ENCODE measurements around the gene GABRB1. TPM values are rescaled to one million over a fixed set of nuclear protein-coding genes. Genes with fewer than 3 reads are reported as not detected.

The GABRB1 gene
- total RNA-seq, 1 experiment from 2014 or later, result not detected

- H4K20me1 ChIP-seq (ENCODE audit: insufficient read depth), result no peaks in the 10 kb centered on the region
- no peak overlapping the region for H3K4me3 ChIP-seq (replicated peaks in 1 of 2; ENCODE audit: low read depth in 1 of 2, low read length in 2 of 2)
- RAD21 ChIA-PET (ENCODE audit: low non-redundant PET in 1 of 2, low total read pairs in 2 of 2, uncharacterized antibody in 2 of 2, unreplicated experiment in 2 of 2), result no interaction called here
- no peaks in the 10 kb centered on the region for H3K9me2 ChIP-seq (ENCODE audit: insufficient read depth)
- H3K9ac ChIP-seq (ENCODE audit: low read length), result no peak overlapping the region
- intact Hi-C loops (cut with micrococcal nuclease), result no loop called here
- no peak overlapping the region for H2AFZ ChIP-seq (ENCODE audit: low read depth, low read length, poor library complexity, severe bottlenecking)
- no peaks in the 10 kb centered on the region for H3K4me1 ChIP-seq (ENCODE audit: control insufficient read depth in 1 of 2, insufficient read depth in 2 of 2, low read length in 2 of 2)
- no peak overlapping the region for H3K27ac ChIP-seq (ENCODE audit: low read depth, low read length)
- BruUV-seq (replicated peaks), result no TSS peak
- no peaks in the 10 kb centered on the region for H3K9me3 ChIP-seq (ENCODE audit: control insufficient read depth in 1 of 2, insufficient read depth in 1 of 2, low read depth in 1 of 2, low read length in 2 of 2)
- no peaks in the 10 kb centered on the region for H3K36me3 ChIP-seq (ENCODE audit: control insufficient read depth in 1 of 2, insufficient read depth in 2 of 2, low read length in 2 of 2)
- POLR2A ChIA-PET, result no interaction called here
- H3K27me3 ChIP-seq (ENCODE audit: insufficient read depth, low read length), result no peaks in the 10 kb centered on the region
- no peak for DNase-seq (ENCODE audit: low read depth, low spot score)
- CTCF ChIA-PET, result no interaction called here
- ATAC-seq, result no peak
- H3K4me2 ChIP-seq (ENCODE audit: low read length), result no peak overlapping the region
- H3K79me2 ChIP-seq (ENCODE audit: insufficient read depth, low read length), result no peaks in the 10 kb centered on the region
- TF ChIP-seq EGR1 (IDR thresholded peaks at IDR 0.05; ENCODE audit: low read depth), result no peak
- TF ChIP-seq POLR2AphosphoS5 (IDR thresholded peaks at IDR 0.05; ENCODE audit: low read depth, low read length), result no peak
- no peak for TF ChIP-seq ZNF274 (IDR thresholded peaks at IDR 0.05; ENCODE audit: low read depth, low read length)
- TF ChIP-seq MAX (IDR thresholded peaks at IDR 0.05), result no peak
- no peak for TF ChIP-seq SRF (IDR thresholded peaks at IDR 0.05; ENCODE audit: low read depth)
Observed at GRCh38 chr4:47128991-47129390, 97.6 kb downstream of the GABRB1 start.

GRCh38 chr4:47135210-47135609, 103.8 kb downstream of the GABRB1 start:
- ChIA-PET CTCF (no interaction called here), RAD21 (ENCODE audit: low non-redundant PET in 1 of 2, low total read pairs in 2 of 2, uncharacterized antibody in 2 of 2, unreplicated experiment in 2 of 2) (no interaction called here), POLR2A (no interaction called here)
- no peak overlapping the region for H3K4me2 ChIP-seq (ENCODE audit: low read length)
- H3K9me2 ChIP-seq (ENCODE audit: insufficient read depth), result no peaks in the 10 kb centered on the region
- no peaks in the 10 kb centered on the region for H3K79me2 ChIP-seq (ENCODE audit: insufficient read depth, low read length)
- no peaks in the 10 kb centered on the region for H3K4me1 ChIP-seq (ENCODE audit: control insufficient read depth in 1 of 2, insufficient read depth in 2 of 2, low read length in 2 of 2)
- no peaks in the 10 kb centered on the region for H3K36me3 ChIP-seq (ENCODE audit: control insufficient read depth in 1 of 2, insufficient read depth in 2 of 2, low read length in 2 of 2)
- DNase-seq (ENCODE audit: low read depth, low spot score), result no peak
- no peaks in the 10 kb centered on the region for H3K9me3 ChIP-seq (ENCODE audit: control insufficient read depth in 1 of 2, insufficient read depth in 1 of 2, low read depth in 1 of 2, low read length in 2 of 2)
- no peak overlapping the region for H3K9ac ChIP-seq (ENCODE audit: low read length)
- ATAC-seq, result no peak
- BruUV-seq (replicated peaks), result no TSS peak
- H2AFZ ChIP-seq (ENCODE audit: low read depth, low read length, poor library complexity, severe bottlenecking), result no peak overlapping the region
- H3K27me3 ChIP-seq (ENCODE audit: insufficient read depth, low read length), result no peaks in the 10 kb centered on the region
- no peak overlapping the region for H3K4me3 ChIP-seq (replicated peaks in 1 of 2; ENCODE audit: low read depth in 1 of 2, low read length in 2 of 2)
- H3K27ac ChIP-seq (ENCODE audit: low read depth, low read length), result no peak overlapping the region
- TF ChIP-seq TCF7L2 (IDR thresholded peaks at IDR 0.05; ENCODE audit: borderline replicate concordance, extremely low read depth, insufficient read depth, insufficient read length), result no peak
- intact Hi-C loops (cut with micrococcal nuclease), result no loop called here
- H4K20me1 ChIP-seq (ENCODE audit: insufficient read depth), result no peaks in the 10 kb centered on the region

All from HCT116 (cell line).